COLO829 (cell line): ENCODE measurements around the gene PTK7.

Experiments
- DNase-seq: peaks from one replicate; pipeline ENCODE4 v3.0.0; 2012; ENCODE audit warnings: low spot score

The PTK7 gene

DNA sequence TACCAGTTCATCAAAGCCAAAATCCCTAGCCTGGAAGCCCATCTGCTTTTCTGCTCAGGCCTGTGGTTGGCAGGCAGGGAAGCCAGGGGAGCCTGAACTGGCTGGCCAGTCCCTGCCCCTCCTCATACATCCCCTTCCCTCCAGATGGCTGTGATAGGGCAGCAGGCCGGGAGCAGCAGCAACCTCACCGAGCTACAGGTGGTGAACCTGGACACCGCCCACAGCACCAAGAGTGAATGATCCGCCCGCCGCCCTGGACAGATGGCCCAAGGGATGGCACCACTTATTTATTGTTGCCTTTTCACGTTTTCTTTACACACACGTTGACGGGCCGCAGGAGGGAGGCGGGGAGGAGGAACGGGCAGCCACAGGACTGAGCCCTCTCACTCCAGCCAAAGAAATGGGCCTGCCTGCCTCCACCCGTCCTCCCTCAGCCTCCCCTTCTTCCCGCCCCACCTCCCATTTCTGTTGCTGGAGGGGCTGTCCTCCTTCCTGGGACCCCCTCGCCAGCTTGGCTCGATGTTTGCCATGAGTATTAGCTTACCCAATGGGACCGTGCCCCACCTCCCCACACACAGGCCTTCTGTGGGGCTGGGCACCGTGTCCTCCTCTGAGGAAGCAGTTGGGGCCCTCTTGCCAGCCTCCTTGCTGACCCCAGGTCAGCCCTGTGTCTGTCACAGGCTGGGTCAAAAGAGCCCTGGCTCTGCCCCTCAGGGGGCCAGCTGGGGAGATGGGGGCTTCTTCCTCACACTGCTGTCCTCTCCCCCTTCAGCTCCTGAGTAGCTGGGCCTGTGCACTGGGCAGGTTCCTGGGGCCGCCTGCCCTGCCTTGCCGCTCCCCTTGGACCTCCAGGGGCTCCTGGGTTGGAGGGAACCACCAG is 103.1 kb downstream of the PTK7 start:
- DNase-seq = no peak

GRCh38 chr6:43180058-43180457 is 103.9 kb downstream of the PTK7 start:
- no peak for DNase-seq

GRCh38 chr6:43180985-43181384 is 104.9 kb downstream of the PTK7 start:
- DNase-seq = no peak

DNA sequence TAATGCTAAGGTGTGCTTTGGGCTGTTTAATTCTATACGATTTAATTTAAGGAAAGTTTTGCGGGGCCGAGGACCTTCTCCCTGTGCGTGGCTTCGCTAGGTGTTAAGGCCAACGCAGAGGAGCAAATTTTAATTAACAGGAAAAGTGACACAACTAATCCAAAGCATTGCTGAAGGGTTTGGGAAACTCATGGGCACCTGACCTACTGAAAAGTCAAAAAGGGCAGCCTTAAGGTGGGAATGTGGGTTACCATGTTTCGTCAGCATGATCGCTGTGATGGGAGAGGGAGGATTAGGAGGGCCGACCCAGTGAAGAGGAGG is 105.5 kb downstream of the PTK7 start:
- DNase-seq = no peak

DNA sequence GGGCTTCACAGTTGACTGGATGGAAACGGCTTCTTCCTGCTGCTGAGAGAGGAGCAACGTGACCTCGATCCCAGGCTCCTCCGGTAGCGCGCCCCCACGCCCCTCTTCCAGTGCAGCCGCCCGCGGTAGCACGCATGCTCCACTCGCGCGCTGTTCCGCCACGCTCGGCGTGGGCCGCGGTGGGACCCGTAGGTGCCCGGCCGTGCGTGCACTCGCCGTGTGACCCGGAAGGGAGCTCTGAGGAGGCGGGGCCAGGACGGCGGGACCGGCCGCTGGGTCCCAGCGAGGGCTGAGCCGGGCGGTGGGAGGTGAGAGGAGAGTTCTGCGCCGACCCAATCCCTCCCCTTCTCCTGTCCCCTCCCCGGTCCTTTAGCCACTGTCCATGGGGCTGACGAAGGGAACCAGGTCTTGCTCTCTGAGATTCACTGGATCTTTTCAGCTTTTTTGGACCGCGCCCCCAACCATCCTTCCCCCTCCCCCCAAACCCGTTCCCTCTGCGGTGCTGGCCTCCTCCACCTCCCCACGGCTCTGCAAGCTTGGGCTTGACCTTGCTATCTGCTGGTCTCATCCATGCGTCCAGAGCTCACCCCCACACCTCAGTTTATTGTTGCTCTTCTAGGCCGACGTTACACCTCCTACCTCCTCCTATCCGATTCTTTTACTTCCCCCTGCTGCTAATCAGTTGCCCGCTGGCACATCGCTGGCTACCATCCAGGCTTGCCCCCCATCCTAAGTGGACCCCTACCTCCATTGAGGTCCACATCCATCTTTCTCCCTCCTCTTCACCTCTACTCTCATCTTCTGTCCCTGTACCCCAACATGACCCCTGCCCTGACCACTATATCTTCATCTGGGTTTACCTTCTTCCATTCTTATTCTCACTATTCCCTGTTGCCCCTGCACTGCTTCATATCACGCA is 106.1 kb downstream of the PTK7 start, which contains the start of gene CUL9:
CUL9 (plus strand) TSS at position 255 of the 919 bp plus-strand sequence. CDS start 2,115 bp downstream, outside the sequence.
- peak; percentile 65 for DNase-seq

DNA sequence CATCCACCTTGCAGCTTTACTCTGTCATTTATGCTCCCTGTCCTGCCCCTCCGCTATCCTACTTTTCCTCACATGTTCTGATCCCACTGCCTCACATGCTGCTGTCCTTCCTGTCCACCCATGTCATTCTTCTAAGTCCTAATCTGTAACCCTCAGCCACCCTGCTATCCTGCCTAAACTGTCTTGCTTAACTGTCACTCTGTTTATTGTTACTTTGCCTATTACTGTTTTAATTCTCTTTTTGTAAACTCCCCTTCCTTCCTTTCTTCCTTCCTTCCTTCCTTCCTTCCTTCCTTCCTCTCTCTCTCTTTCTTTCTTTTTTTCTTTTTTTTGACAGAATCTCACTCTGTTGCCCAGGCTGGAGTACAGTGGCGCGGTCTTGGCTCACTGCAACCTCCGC is 107.3 kb downstream of the PTK7 start:
- no peak for DNase-seq

DNA sequence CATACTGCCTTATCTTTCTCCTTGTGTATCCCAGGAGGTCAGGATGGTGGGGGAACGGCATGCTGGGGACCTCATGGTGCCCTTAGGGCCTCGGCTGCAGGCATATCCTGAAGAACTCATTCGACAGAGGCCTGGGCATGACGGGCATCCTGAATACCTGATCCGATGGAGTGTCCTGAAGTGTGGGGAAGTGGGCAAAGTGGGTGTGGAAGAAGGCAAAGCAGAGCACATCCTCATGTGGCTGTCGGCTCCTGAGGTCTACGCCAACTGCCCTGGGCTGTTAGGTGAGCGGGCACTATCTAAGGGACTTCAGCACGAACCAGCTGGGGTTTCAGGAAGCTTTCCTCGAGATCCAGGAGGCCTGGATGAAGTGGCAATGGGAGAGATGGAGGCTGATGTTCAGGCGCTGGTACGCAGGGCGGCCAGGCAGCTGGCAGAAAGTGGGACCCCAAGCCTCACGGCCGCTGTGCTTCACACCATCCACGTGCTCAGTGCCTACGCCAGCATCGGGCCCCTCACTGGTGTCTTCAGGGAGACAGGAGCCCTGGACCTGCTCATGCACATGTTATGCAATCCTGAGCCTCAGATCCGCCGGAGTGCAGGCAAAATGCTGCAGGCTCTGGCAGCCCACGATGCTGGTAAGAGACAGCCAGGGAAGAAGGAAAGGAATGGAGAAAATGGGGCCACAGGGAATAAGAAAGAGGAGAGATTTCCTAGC is 108.3 kb downstream of the PTK7 start:
- DNase-seq = no peak

DNA sequence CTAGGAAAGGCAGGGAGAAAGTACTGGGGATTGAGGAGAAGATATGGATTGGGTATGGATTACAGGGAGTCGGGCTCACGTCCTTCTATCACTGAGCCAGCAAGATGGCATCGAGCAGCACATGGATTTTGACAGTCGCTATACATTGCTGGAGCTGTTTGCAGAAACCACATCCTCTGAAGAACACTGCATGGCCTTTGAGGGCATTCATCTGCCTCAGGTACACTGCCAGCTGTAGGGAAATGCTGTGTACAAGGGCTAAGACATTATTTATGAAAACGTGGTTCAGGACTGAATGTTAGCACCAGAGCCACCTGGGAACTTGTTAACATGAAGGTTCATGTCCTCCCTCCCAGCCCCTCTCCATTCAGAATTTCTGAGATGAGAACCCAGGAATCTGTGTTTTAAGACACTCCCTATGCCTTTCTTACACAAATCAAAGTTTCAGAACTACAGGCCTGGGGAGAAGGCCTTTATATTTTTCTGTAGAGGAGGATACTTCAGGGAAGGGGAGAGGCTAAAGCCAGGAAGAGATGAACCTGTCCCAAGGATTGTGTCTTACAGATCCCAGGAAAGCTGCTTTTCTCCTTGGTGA is 109.4 kb downstream of the PTK7 start:
- no peak for DNase-seq

GRCh38 chr6:43186019-43186418 is 109.9 kb downstream of the PTK7 start:
- no peak for DNase-seq

DNA sequence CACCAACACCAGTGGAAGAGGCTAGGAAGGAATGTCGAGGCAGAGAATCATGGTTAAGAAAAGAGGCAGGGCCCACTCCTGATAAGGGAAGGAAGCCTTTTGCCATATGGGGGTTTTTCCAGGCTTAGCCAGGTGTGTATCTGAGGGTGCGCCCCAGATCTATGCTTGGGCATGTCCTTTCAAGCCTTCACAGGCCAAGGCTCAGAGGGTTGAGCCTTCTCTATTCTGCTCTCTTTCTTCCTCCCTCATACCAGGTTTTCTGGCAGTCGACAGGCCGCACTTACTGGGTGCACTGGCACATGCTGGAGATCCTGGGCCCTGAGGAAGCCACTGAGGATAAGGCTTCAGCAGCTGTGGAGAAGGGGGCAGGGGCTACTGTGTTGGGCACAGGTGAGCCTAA is 110.6 kb downstream of the PTK7 start:
- no peak for DNase-seq

- DNase-seq = no peak
Measured at GRCh38 chr6:43187821-43188220, 111.7 kb downstream of the PTK7 start.

DNA sequence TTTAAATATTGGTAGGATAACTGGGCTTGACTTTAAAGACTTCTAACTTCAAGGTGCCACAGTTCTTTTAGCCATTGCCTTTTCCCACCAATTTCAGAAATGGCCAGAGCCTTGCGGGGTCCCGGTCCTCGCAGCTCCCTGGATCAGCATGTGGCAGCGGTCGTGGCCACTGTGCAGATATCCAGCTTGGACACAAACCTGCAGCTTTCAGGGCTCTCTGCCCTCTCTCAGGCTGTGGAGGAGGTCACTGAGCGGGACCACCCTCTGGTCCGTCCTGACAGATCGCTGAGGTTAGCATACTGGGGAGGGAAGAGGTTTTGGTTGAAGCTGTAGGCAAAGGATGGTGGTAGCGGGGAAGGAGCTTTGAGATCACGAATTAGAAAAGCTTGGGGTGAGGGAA is 112.3 kb downstream of the PTK7 start:
- DNase-seq = no peak

- no peak for DNase-seq
Measured at GRCh38 chr6:43189776-43190304, 113.7 kb downstream of the PTK7 start.

- DNase-seq = no peak
Measured at GRCh38 chr6:43192911-43193310, 116.8 kb downstream of the PTK7 start.

GRCh38 chr6:43193929-43194328 is 117.8 kb downstream of the PTK7 start:
- no peak for DNase-seq

DNA sequence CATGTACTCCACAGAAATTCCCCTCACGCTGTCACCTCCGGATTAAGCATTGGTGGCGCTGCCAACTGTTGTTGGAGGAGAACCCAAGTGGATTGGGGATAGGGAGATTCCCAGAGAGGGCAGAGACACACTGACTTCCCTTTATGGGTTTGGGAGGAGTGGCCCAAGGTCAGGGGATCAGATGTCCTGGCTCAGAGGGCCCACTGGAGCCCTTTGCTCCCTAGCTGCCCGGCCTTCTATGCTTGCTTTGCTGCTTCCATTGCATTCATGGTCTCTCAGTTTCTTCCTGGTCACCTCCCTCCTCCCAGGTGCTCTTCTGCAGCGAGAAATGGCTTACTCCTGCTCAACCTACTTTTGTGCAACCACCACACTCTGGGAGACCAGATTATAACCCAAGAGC is 120.2 kb downstream of the PTK7 start:
- no peak for DNase-seq

GRCh38 chr6:43199912-43200311 is 123.8 kb downstream of the PTK7 start:
- no peak for DNase-seq

DNA sequence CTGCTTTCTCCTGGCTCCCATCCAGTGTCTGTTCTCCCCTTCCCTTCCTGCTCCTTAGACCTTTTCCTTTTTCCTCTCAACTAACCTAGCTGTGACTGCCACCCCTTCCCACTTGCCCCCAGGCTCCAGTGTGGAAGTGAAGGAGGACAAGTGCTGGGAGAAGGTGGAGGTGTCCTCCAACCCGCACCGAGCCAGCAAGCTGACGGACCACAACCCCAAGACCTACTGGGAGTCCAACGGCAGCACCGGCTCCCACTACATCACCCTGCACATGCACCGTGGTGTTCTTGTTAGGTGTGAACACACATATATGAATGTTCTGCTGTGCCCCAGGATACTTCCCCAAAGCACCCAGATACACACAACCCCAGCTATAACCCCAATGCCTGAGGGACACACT is 124.4 kb downstream of the PTK7 start:
- no peak for DNase-seq

DNA sequence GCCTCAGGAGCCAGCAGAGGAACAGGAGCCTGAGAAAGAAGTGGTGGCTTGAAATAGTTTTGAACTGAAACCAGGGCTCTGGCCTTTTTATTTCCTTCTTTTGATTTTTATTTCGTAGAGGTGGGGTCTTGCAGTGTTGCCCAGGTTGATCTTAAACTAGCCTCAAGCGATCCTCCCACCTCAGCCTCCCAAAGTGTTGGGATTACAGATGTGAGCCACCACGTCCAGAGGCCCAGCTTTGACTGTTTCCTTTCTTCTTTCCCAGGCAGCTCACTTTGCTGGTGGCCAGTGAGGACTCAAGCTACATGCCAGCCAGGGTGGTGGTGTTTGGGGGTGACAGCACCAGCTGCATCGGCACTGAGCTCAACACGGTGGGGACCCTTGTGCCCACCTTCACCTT is 126.3 kb downstream of the PTK7 start:
- no peak for DNase-seq

DNA sequence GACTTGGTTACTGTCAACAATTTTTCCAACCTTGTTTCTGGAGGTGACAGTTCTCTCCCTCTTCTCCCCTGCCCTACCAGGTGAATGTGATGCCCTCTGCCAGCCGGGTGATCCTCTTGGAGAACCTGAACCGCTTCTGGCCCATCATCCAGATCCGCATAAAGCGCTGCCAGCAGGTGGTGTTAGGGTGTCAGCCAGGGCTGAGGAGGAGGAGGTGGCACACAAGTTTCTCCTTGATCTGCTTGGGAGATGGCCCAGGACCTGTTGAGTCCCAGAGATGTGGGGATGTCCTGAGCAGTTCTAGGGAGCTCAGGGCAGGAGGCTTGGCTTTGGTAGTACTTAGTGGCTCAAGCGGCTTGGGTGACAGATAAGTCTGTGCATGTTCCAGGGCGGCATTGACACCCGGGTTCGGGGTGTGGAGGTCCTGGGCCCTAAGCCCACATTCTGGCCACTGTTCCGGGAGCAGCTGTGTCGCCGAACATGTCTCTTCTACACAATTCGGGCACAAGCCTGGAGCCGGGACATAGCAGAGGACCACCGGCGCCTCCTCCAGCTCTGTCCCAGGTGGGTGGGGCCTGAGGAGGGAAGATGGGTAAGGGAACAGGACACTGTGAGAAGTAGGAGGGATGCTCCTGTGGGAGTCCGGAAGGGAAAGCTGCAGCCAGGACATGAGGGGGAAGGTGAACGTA is 127.1 kb downstream of the PTK7 start:
- no peak for DNase-seq

- DNase-seq = no peak
Measured at GRCh38 chr6:43203718-43204095, 127.6 kb downstream of the PTK7 start.
